Left renal pelvis (tissue), 4 donors: ENCODE results near the gene CEP41. TPM values are rescaled to one million over a fixed set of nuclear protein-coding genes. Genes with fewer than 3 reads are reported as not detected.

Experiments used
- DNase-seq, 4 donors: peaks; one replicate each; pipeline ENCODE4 v3.0.0-alpha.2; 2013; ENCODE audit warnings: low read depth in 4 of 4, low spot score in 3 of 4
- polyA plus RNA-seq, 4 donors: library from polyadenylated mRNA; unstranded; fragments of 120-200 nt; gene quantifications; one replicate each; pipeline ENCODE4 v1.2.1, GENCODE V29; 2013; ENCODE audit not compliant: insufficient read length in 4 of 4

The CEP41 gene, protein sequence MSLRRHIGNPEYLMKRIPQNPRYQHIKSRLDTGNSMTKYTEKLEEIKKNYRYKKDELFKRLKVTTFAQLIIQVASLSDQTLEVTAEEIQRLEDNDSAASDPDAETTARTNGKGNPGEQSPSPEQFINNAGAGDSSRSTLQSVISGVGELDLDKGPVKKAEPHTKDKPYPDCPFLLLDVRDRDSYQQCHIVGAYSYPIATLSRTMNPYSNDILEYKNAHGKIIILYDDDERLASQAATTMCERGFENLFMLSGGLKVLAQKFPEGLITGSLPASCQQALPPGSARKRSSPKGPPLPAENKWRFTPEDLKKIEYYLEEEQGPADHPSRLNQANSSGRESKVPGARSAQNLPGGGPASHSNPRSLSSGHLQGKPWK
- 10 to 100 TPM; 22.6 to 34.8 (median 28.3) TPM for polyA plus RNA-seq

DNA sequence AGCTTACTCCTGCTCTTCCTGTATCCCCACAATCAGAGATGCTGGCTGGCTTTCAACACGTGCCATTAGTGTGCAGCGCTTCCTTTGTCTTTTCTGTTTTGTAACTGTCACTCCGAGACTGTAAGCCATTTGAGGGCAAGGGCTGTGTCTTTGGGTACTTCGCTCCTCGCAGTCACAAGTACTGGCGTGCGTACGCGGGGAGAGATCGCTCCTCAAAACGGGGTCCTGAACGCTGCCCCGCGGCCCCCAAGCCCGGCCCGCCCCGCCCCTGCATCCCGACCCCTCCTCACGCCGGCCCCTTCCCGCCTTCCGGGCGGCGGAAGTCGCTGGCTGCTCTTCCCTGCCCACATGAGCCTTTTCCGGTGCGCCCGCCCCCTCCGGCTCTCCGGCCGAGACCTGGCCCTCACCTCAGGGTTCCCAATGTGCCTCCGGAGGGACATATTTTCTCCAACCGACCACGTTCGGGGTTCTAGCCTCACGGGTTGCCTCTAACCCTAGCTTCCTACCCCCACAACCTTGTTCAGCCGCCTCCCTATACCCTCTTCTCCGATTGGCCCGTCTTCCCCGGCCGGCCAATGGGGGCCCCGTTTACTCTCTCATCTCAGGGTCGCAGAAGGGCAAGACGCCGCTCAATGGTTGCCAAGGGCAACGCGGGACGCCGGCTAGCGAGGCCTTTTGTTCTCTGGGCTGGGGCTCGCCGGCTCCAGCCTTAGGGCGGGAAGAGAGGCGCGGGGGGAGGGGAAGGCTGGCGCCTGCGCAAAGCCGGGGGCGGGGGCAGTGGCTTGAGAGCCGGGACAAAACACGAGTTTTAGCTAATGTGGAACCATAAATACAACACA is at the start of gene CEP41:
TSS of gene CEP41 (minus strand) at position 490 of the 839 bp plus-strand sequence. CDS start at position 440, 50 bp downstream.
- DNase-seq = peak; percentile 96 to 99 (median 98)

DNA sequence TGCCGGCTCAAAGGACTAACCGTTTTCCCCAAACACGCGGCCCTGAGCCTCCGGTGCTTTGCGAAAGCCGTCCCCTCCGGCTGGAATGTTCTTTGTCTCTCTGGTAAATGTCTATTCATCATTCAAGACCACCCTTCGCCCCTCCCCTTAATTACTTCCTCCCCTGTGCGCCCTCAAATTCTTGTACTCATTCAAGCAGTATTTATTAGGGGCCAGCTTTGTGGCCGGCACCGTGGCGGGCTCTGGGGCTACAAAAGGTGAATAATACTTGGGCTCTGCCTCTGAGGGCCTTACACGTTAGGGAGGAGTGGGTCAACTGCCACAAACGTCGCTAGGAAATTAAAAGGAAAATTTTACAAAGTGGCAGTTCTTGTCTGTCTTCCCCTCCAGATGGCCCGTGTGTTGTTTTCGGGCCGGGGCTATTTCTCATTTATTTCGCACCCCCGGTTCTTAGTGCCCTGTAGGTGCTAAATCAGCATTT is 49.5 kb upstream of the CEP41 start:
- DNase-seq = no peak

DNA sequence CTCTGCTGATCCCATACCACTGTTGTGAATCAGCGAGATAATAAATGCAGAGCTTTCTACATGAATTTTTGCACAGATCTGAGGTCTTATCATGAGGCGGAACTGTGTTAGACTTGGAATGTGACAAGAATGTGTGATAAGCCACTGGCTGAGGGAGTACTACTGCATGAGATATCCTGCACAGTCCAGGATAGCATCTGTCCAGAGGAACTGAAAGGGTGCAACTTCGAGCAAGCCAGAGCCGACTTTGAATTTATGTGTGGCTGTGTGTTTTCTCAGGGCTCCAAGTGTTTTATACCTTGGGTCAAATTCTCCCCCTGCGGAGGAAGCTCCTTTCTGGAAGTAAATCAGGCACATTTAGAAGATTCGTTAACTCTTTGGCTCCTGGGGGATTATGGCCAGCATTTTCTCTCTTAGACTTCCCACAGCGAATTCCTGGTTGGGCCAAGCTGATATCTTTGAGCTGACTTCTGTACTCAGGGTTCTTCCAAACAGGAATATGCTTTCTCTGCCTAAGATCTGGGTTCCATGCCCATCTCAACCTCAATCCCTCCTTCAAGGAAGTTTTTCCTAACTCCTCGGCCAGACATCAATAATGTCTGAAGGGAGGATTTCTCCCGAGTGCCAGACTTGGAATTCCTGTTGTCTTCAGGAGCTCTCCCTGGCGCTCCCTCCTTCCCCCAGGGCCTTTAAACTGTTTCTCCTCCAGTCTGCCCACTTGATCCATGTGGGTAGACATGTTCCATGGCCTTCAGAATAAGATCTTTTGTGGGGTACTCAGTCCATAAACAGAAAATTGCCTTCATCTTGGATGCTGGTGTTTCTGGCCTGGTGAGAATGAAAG is 48.5 kb upstream of the CEP41 start:
- DNase-seq = no peak

DNA sequence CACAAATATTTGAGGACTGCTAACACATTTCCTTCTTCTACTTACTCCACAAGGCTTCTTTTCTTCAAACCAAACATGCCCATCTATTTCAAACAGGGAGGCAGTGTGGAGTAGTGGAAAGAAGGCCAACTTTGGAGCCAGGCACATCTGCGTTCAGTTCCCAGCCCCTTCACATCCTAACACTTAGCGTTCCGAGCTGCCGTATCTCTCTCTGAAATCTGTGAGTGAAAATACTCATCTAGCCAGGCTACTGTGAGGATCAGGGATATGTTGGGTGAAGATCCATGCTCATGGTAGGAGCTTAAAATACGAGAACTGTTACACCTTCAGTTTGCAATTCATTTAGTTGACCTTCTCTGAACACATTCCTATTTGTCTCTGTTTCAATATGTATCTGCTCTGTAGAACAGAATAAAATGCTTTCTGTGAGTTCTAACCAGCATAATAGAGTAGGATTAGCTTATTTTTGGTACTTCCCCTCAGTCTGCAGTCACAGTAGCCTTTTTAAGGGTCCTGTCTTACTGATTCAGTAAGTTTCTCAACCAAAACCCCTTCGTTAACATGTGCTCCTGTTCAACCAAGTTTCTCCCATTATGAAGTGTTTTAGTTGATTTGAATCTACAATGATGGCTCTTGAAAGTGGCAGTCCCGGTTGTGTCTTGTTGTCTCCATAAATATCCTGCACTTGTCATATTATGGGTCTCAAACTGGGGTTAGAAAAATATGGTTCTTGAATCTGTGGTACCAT is 47.8 kb upstream of the CEP41 start:
- DNase-seq = no peak

DNA sequence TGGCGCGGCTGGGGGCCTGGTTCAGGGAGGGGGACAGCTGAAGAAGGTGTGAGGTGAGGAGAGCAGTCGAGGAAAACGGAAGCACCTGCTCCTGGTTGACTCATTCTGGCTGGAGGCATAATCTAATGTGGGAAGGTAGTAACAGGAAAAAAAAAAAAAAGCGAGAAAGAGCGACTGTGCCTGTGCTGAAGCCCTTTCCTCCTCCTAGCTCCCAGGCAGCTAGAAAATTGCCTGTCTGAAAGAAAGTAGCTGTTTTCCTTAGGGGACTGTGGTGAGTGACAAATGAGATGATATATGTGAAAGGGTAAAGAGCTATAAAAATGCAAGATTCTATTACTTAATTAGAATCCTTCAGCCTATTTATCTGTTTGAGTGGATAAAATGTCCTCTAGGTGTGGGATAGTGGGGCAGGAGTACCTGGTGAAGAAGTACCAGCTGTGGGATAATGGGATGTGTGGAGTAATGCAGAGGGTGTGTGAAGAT is 46.2 kb upstream of the CEP41 start:
- no peak for DNase-seq

DNA sequence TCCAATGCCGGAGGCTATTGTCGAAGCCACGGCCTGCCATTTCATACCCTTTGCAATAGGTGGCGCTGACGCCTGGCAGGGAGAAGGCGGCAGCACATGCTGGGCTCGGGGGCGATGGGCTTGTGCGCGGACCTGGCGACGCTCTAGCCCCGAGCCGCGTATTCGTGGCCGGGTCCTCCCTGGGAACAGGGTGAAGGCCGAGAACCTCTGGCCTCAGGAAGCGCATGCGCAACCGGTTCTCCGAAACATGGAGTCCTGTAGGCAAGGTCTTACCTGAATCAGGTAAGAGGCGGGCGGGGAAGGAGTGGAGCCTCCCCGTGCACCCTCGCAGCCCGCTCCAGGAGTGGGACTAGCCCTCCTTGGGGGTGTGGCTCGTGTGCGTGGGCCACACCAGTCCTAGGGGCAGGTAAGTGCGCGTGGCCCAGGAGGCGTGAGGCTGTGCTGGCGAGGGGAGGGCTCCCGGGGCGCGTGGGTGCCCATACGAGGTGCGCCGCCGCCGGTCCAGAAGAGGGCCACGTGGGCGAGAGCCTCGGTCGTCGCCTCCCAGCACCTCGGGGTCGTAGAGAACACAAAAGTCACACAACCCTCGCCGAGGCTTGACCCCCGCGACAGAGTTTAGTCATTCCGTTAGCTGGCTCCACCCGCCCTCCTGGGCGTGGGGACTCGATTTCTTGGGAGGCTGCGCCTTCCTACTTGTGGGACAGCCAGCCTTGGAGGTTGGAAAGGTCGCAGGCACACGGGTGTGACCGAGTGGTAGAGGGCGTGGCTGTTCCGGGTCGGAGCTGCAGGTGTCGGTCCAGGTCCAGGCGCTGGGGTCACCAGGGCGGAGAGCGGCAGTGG is 45.5 kb upstream of the CEP41 start:
- DNase-seq = no peak

DNA sequence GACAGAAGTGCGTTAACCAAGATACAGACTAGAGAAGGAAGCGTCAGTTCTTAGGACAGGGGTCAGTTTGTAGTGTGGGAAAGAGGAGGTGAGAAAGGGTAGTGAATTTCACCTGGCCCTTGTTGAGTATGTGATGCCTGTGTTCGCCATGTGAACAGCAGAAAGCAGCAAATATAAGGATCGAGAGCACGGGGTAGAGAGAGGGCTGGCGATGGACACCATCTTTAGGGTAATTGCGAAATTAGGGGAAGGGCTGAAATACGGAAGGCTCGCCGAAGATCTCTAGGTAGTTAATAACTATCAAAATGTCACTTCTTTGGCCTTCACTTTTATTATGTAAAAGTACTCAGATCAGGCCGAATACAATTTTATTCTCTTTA is 44.9 kb upstream of the CEP41 start:
- no peak for DNase-seq

DNA sequence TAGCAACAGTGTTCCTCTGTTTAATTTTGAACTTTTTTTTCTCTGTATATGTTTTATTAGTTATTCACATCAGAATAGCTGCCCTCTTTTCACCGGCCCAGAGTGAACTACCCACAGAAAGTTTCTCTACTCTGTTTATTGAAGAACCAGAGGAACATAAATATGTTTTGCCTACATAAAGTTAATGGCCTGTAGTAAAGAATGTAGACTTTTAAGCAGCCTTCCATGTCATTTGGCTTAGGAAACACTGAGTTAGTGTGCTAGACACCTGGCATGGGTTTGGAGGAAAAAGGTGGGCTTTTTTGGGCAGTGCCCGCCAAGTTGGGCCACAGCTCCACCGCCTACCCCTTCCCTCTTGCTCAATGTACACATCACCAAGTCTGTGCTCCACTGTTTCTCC is 42.2 kb upstream of the CEP41 start:
- DNase-seq = no peak

DNA sequence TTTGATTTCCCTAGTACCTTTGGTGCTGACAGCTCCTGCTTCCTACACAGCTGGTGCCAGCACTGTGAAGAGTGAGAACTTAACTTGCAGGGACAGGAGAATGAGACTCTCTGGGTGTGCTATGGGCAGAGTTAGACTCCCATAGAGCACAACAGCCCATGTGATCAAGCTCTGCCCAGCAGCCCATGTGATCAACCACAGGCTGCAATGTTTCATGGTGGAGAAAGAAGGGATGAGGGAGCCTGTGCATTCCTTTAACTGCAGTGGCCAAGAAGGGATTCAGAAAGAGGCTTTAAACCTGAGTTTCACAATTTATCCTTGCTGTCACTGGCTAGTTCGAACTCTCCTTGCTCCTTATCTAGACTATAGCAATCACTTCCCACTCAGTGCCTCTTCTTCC is 41.1 kb upstream of the CEP41 start:
- DNase-seq = no peak

DNA sequence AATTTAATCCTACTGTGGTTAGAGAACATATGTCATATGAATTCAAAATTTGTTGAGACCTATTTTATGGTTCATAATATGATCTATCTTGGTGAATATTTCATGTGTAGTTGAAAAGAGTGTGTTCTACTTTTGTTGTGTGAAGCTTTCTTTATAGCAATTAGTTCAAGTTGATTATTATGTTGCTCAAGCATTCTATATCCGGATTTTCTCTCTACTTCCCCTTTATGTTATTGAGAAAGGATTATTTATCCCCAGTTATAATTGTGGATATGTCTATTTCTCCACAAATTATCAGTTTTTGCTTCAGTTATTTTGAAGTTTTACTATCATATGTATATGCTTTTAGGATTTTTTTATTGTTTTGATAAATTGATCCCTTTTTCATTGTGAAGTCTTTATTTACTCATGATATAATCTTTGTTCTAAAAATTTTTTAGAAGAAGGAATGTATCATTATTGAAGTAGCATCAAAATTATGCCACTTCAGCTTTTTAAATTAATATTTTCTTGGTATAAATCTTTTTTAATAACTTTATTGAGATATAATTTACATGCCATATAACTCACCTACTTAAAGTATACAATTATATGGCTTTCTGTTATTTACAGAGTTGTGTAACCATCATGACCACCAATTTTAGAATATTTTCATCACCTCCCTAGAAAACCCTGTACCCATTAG is 39.0 kb upstream of the CEP41 start:
- no peak for DNase-seq

DNA sequence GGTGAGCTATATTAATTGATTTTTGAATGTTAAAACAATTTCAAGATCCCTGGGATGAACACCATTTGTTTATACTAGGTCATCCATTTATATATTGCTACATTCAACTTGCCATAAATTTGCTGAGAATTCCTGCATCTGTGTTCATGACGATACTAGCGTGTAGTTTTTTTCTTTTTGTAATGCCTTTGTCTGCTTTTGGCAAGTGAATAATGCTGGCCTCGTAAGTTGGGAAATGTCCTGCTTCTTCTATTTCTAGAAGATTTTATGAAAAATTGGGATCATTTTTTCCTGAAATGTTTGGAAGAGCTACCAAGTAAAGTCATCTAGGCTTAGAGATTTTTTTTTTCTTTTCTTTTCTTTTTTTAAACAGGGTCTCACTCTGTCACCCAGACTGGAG is 38.2 kb upstream of the CEP41 start:
- DNase-seq = no peak

DNA sequence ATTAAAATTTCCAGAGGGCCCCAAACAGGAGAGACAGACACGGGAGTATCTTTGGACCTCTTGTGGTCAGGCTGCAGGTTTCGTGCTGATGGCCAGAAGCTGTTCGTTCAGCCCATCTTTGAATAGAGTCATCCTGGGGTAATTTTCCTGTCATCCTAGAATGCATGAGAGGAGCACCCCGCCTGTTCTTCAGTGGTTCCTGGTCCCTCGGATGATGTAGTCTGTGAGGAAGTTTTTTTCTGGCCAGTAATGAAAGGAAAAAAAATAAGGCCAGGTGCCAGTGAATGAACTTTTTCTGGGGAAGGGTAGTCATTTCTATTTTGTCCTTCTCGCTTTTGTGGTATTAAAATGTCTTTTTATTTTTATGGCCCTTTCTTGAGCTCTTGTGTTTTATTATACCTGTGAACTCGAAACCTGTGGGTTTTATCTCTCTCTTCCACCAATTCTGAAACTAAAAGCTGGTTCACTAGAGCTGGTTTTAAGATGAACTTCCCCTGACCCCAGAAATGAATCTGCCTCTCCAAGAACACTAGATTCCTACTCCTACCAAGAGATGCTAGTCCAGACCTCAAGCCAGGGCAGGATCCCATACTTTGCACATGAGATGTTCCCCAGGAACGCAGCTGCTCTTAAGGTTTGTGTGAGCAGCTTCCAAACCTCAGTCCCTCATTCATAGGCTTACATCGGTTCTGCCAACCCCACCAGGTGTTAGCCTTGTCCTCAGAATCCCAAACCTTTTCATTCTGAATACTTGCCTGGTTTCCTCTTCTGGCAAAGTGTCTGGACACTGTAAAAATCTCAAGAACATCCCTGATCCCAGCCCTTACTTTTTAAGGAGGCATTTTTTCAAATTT is 35.7 kb upstream of the CEP41 start:
- no peak for DNase-seq

DNA sequence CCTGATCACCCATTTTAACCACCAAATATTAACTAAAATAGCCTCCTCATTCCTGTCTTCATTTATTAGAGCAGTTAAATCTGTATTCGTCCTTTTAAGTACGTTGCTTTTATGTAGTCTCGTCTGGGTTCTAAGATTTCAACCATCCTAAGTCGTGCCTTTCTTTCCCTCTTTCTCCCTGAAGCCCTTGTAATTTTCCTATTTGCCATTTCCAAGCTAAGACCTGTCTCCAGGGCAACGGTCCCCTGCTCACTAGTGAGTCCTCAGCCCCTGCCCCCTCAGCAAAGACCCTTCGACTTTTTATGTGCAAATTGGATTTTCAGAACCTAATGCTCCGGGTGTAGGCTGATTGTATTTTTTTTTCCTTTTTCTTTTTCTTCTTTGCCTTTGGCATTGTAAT is 35.0 kb upstream of the CEP41 start:
- DNase-seq = no peak

DNA sequence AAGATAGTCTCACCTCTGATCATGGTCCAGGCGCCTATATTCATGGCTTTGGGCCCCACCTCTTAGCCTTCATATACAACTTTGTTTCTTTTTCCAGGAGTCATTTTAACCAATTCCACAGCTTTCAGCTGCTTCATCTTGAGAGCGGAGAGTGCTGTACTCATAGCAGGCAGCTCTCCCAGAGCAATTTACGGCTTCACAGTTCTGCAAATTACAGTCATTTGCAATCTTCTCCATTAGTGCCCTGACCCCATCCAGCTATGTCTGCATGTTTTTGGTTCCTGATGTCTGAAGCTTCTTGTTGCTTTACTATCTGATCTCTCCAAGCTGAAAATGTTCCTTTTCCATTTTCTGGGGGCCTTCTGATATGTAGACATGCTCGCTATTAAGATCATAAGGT is 33.1 kb upstream of the CEP41 start:
- DNase-seq = no peak

DNA sequence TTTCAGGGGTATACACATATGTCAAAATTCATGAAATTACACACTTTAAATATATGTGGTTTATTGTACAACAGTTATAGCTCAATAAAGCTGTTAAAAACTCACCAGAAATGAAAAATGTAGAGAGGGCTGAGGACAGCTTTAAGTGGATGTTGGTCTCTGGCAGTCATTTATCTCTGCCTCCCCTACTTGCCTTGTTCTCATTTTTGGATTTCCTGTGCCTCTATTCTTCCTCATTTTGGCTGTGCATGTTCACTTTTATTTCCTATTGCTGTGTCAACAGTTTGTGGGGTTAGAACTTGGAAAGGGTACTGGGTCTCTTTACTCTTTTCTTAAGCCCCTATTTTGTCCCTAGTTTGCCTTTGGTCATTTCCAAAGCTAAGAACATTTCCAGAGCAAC is 32.5 kb upstream of the CEP41 start:
- no peak for DNase-seq

DNA sequence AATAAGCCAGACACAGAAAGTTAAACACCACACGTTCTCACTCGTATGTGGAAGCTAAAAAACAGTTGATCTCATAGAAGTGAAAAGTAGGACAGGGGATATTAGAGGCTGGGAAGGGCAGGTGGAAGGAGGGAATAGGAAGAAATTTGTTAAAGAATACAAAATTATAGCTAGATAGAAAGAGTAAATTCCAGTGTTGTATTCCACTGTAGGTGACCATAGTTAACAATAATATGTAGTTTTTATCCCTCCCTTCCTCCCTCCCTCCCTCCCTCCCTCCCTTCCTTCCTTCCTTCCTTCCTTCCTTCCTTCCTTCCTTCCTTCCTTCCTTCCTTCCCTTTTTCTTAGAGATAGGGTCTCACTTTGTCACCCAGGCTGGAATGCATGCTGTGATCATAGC is 31.2 kb upstream of the CEP41 start:
- no peak for DNase-seq

DNA sequence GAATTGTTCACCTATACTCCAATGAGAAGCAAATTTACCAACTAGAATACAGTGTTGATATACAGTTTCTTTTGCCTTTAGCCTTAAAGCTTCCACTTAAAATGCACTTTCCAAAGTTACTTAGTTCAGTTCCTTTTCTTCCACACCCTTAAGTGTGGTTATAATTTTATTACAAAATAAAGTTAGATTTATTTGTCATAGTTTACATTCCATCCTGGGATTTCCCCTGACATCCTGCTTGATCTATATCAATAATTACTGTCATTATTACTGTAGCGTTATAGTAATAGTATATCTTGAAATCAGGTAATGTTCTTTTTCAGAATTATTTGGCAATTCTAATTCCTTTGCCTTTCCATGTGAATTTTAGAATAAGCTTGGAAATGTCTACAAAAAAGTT is 27.8 kb upstream of the CEP41 start:
- DNase-seq = no peak
